Measurements from ENCODE around the gene SASH1. TPM values are rescaled to one million over a fixed set of nuclear protein-coding genes. Genes with fewer than 3 reads are reported as not detected.
"Not testable (repeated sequence)": the region's sequence is repeated elsewhere in the genome, so short reads cannot be mapped to it uniquely, and the experiment has no call there.

The SASH1 gene
- total RNA-seq, 1 donor from 2014 or later, result 112 TPM

DNA sequence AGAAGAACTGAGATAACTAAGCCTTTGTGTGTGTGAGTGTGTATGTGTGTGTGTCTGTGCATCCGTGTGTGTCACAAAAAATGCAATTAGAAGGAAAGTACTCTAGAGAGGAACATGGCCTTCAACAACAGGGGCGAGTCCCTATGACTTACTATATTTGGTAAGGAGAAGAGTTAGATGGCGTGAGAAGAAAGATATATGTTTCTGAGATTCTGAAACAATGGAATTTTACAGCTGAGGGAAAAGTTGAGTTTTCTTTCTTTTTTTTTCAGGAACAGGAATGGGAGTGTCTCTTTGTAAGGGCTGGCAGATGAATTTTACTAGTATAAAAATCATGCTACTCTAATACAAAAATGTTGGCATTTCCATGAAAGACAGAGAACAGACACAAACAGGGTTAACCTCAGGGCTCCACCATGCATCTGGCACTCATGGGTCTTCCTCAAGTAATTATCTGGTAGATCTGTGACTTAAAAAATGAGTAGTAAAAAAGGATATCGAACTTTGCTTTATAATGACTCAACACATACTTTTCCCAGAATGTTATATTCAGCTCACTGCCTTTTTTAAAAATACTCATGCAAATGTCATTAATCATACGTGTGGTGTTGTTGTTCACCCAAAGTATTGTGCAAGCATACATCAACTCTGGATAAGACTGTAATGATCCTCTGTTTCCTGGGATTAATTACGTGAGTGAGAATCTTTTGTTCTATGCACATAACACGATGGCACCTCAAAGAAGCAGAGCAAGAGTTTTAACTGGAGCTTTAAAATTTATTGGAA is 12.8 kb upstream of the SASH1 start:
- peak; percentile 66 for DNase-seq

DNA sequence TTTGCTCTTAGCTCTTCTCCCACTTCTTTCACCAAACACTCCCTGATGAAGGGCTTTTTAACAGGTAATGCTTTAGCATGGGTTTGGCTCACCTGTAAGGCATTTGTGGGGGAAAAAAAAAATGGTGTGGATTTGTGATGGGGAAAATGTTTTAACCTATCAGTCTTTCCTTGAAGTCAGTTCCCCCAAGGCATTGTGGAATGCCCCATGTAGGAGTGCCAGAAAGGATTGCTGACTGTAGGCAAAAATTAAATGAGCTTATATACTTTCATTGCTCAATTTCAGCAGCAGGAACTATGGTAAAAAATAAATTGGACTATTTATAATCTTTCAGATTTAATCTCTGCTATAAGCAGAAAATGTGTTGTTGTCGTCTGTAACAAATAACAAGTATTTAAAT is 10.6 kb upstream of the SASH1 start:
- no peak for DNase-seq

DNA sequence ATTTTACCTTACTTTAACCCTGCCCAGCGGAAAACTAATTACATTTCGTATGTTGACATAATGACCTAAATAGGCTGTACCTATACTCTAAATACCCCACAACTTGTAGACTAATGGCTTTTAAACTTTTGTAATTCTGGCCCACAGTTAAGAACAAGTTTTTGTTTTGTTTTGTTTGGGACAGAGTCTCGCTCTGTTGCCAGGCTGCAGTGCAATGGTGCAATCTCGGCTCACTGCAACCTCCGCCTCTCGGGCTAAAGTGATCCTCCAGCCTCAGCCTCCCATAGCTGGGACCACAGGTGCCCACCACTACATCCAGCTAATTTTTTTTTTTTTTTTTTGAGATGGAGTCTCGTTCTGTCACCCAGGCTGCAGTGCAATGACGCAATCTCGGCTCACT is 5.7 kb upstream of the SASH1 start:
- no peak for DNase-seq

DNA sequence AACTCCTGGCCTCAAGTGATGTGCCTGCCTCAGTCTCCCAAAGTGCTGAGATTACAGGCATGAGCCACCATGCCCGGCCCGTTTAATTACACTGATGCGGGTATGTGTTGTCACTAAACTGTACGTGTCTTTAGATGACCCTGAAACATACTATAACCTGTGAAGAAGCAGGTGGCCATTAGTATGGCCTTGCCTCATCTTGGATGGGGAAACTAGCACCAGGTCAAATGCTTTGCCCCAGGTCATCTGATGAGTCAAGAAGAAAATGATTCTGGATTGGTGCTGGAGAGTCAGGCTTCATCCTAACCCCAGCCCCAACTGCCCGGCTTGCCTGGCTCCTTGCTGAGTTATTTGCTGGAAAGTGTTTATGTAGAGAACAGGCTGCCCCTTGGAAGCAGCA is 2.9 kb upstream of the SASH1 start:
- no peak for DNase-seq

DNA sequence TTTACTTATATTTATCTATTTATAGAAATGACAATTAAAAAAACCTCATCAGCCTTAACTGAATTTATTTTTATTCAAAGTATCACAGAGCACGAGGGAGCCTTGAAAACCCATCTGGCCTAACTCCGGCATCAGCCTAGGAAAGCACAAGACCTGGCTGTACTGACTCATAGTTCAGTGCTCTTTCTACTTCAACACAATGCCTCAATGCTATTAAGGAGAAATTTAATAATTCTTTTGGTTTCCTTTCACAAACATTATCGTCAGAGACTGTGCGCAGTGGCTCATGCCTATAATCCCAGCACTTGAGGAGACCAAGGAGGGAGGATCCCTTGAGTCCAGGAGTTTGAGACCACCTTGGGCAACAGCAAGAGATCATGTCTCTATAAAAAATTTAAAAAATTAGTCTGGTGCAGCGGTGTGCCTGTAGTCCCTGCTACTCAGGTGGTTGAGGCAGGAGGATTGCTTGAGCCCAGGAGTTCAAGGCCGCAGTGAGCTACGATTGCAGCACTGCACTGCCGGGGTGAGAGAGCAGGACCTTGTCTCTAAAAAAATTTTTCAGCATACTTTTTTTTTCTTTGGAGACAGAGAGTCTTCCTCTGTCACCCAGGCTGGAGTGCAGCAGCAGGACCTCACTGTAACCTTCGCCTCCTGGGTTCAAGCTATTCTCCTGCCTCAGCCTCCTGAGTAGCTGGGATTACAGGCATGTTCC is 1.9 kb upstream of the SASH1 start:
- peak; percentile 84 for DNase-seq

DNA sequence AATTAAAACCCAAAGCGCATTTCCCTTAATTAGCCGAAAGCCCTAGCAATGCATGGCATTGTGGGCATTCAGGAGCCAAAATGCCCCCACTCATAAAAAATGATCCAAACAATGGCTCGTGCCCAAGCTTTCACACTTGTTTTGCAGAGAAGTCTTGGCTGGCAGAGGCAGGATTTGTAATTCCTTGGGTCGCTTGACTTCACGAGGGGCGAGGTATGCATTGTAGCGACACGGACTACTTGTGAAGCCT is 613 bp upstream of the SASH1 start:
- DNase-seq, result no peak

DNA sequence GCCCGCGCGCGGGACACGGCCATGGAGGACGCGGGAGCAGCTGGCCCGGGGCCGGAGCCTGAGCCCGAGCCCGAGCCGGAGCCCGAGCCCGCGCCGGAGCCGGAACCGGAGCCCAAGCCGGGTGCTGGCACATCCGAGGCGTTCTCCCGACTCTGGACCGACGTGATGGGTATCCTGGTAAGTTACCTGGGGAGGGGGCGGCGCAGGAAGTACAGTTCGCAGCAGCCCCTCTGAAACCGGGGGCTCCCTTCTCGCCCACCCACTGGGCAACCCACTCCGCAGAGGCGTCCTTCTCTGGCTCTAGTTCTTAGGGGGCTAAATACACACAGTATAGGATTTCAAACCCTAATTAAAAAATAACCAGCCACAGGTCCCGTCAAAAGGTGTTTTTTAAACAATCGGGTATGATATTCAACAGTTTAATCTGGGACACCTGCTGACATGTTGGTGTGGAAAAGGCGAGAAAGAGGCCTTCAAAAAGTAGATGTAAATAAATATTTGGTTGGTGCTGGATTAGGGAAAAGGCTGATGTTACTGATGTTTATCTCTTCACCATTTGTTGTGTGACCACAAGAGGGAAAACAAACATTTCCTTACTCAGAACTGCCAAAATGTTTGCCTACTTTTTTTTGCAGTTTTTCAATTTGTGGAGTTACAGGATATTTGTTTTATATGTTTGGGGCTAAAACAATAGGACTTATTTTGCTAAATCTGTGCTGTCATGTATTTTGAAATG is 577 bp downstream of the SASH1 start:
- DNase-seq, result peak; percentile 48

DNA sequence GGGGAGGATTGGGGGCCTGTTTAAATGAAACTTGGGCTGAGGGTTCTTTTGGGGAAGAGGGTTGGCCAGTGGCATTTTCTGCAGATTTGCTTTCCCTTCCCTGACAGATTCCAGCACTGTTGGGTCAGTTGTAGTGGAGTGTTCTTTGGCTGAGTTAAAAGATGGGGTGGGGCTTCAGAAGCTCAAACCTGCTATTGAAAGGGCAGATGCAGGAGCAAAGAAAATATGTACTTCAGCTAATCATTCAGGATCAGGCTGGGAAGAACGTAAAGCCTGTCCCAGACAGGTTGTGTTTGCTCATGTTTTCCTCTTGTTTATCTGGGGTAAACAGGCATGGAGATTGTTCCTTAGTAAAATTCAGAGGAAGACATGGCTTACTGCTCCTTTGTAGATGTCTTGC is 2.5 kb downstream of the SASH1 start:
- DNase-seq, result peak; percentile 70

DNA sequence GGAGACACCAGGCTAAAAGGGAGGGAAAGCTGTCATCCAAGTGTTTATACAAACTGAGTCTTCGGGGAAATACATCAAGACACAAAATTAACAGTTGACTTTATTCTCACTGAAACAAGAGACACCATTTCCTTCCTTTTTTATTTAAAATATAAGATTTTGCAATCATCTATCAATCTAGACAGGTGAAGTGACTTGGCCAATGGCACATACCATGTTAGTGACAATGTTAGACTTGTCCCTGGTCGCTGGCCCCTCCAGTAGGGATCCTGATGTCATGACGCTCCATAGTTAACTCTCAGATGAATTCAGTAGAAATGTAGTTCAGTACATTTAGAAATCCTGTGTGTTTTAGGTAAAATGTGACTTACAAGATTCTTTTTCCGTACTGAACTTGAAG is 2.9 kb downstream of the SASH1 start:
- peak; percentile 21 for DNase-seq

DNA sequence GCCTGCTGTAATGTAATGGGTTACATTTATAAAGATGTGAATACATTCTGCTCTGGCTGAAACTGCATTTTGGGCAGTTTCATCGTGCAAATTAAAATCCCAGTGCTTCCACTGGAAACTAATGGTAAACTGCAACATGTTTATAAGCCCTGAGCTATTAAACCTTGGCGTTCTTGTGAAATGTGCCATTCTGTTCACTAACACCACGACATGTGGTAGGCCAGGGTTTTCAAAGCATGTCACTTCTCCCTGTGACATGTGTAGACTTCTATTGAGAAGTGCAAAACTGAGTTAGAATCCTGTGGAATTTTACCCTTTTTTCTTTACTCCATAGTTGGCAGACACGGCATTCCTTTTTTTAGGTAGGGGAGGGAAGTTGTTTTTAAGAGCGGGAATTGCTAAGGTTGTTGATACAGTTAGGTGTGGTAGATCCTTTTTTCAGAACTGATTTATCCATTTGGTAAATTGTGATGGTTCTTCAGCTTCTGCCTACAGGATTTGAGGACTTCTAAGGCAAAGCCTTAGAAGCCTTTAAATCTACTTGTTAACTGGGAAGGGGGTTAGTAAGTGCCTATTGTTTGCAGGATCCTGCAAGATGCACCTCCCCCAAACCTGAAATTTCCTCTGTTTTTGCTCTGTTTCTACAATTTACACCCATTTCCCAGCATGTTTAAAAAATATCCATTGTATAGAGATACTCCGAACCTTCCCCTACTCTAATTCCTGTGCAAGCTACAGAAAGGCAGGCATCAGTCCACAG is 4.2 kb downstream of the SASH1 start:
- DNase-seq, result peak; percentile 31

DNA sequence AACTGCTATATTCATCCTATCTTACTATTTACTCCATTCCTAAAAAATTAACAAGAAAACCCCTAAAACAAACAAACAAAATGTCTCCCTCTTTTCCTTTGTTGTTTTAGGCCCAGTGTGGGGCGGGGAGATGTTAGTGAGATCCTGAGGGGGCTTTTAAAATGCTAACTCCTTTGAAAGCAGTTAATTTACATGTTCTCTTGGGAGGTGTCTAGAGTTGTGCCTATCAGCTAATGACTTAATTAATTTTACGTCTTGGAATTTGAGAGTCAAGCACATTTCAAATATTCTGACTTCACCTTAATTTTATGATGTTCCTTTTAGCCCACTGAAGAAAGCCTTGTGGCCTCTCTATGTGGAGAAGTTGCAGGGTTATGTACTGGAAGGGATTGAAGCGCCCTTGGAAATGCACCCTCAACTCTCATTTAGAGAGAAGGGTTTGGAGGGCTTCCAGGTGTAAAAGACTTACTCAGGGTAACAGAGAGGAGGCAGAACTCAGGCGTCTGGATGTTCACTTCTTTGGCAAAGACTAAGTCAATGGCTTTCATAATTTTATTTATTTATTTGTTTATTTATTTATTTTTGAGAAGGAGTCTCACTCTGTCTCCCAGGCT is 4.9 kb downstream of the SASH1 start:
- DNase-seq, result no peak

DNA sequence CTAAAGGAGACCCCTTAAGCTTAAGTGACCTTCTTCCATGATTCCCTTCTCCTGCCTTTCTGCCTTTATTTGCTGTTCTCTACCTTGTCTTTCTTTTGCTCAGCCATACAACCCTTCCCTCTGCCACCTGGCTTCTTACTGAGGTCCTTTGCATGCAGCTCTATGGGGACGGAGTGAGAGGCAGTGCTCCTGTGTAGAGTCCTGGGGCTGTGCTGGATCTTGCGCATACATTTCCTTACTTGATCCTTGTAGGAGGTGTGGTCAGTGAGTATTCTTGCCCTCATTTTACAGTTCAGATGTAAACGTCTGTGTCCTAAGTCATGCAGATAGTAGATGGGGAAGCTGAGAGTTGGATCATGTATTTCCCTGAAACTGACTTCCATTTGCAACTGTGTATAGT is 5.7 kb downstream of the SASH1 start:
- DNase-seq, result no peak

DNA sequence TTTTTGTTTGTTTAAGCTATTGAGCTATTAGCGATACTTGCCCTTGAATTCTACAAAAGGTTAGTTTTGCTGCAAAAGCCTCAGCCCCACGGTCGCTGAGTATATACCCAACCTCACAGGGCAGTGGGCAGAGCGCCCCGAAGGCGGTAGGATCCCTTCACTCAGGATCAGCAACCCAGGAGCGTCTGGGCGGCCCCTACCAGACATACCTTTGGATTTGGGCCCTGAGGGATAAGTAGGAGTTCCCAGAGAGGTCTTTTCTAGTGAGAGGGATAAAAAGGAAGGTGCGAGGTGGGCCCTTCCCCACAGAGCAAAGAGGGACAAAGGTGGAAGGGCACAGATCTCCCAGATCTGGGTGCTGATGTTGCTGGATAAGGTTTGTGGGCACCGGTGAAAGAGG is 6.1 kb downstream of the SASH1 start:
- DNase-seq, result no peak

DNA sequence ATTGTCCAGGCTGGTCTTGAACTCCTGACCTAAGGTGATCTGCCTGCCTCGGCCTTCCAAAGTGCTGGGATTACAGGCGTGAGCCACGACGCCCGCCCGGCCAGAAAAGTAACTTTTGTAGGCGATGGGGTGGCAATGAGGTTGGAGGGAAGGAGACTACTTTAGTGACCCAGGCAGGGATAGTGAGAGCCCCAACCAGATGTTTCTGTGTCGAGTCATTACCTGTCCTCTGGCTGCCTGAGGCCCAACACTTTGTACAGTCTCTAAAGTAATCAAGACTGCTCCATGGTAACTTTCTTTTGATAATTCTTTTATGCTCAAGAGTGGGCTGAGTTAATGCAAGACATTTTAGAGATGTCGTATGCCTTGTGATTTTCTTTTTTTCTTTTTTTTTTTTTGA is 6.8 kb downstream of the SASH1 start:
- no peak for DNase-seq

DNA sequence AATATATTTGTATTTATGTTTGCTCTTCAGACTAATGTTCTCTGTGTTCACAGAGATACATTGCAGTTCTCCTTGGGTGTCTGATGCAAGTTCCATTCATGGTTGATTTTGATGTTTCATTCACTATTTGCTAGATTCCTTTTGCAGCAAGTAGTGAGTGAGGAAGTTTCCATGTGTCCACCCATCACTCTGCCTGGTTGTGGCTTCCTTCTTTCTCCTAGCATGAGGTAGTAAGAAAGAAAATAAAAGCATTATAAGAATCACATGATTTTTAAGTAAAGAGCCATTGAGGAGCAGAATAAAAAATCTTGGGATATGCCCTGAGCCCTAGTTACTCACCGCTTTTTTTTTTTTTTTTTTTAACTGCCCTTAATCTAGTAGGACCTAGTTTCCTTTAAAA is 8.7 kb downstream of the SASH1 start:
- no peak for DNase-seq

DNA sequence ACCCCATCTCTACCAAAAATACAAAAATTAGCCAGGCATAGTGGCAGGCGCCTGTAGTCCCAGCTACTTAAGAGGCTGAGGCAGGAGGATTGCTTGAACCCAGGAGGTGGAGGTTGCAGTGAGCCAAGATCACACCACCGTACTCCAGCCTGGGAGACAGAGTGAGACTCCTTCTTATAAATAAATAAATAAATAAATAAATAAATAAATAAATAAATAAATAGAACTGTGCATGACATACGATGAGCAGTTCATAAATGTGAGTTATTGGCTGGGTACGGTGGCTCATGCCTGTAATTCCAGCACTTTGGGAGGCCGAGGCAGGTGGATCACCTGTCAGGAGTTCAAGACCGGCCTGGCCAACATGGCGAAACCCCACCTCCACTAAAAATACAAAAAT is 9.8 kb downstream of the SASH1 start:
- not testable (repeated sequence) for DNase-seq

DNA sequence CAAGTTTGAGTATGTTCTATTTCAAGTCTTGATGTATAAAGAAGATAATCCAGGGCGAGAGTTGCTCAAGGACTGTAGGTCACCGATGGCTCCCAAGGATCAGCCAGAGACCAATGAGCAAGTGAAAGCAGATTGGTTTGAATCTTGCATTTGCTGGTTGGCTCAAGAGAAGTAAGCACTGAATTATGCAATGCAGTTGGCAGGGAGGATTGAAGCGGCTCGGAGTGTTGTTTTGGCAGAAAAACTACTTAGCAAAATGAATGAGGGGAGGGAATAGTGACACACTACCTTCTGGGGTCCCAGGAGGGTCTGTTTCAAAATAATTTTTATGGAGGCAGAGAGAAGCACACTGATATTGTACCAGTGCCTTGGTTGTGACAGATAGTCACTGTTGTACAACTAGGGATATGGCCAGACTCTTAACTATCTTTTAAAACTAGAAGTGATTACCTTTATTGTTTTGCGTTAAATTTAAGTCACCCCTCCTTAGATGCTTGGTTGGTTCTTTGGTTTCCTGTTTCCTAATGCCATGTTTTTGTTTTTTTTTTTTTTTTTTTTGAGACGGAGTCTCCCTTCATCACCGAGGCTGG is 15.7 kb downstream of the SASH1 start:
- no peak for DNase-seq

DNA sequence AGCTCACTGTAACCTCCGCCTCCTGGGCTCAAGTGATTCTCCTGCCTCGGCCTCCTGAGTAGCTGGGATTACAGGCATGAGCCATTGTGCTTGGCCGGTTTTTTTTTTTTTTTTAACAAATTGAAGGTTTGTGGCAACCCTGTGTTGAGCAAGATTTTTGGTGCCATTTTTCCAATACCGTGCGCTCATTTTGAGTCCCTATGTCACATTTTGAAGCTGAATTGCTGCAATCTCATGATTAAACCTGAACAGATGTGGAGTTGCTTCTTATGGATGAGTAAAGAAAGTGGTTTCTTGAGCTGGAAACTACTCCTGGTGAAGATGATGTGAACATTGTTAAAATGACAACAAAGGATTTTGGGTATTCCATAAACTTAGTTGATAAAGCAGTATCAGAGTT is 16.6 kb downstream of the SASH1 start:
- no peak for DNase-seq

DNA sequence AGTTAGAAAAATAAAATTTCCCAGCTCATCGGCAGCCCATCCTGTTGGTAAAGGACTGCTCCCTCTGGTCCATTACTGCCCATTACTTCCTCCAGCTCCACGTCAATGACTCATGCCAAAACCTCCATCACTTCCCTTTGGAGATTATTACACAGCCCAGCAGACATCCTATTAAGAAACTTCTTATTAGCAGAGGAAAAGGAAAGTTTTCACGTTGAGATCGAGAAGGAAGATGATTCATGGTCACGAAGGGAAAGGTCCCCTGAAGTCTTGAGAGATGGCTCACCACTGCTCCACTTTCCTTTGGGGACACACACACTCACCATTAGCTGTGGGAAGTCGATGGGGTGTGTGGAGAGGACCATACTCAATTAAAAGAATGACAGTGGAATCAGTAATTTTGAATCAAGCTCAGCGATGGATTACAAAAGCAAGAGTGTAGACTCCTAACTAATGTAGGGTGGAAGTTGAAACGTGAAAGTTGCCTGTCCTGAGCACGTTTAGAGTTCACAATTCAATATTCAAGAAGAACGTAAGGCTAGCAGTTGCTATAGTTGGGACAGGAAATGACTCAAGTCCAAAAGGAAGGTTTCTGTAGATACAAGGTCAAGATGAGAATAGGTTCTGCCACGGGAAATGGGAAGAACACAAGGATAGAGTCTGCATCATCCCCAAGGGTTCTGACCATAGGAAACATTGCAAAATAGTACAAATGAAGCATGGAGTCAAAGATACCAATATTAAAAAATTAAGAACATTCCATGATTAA is 21.6 kb downstream of the SASH1 start:
- peak; percentile 98 for DNase-seq

DNA sequence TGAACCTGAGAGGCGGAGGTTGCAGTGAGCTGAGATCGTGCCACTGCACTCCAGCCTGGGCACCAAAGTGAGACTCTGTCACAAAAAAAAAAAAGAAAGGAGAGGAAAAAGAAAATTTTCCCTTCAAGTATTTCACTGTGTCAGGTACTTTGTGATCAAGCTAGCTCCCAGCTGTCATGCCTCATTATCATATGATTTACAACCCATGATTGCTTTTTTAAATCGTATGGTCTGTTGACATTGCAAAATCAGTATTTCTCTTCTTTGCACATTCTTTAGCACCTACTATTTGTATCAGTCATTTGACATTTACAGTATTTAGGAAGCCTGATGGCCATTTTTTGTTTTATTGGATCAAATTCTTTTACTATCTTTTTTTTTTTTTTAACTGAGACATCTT is 22.4 kb downstream of the SASH1 start:
- no peak for DNase-seq

DNA sequence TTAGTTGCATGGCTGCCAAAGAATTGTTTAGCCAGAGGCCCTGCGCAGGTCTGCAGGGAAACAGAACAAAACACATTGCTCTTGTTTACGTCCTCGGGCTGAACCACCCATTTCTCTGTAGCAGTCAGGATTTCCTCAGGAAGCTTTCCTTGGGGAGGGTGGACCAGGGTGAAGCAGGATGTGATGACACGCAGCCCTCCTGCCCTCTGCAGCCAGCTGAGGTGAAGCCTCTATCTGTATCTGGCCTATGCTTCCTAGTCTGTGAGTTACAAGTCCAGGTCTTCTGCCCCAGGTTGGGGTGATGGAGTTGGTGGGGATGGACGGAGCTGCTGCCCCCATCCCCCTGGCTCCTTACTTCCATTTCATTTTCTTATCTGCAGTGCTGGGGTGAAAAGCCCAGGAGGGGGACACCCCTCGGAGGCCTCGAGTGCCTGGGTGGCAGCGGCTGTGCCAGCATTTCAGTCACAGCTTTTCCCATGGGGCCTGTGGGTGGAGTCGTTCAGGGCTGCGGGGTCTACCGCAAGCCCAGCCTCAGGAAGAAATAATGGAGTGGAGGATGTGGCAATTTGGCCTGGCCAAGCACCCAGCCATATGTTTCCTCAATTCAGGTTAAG is 24.9 kb downstream of the SASH1 start:
- peak; percentile 100 for DNase-seq

Measured in dermis blood vessel endothelial cell (primary cell).